K562 (cell line): ENCODE measurements around the gene PRMT3. TPM values are rescaled to one million over a fixed set of nuclear protein-coding genes. Genes with fewer than 3 reads are reported as not detected.

Experiments used
- CC2D1A ChIP-seq: fragments of 450-650 bp; IDR thresholded peaks from 2 replicates; pipeline ENCODE4 v1.6.1; 2017; ENCODE audit warnings: mild to moderate bottlenecking
- DACH1 ChIP-seq: fragments of 450-650 bp; IDR thresholded peaks from 2 replicates; pipeline ENCODE4 v1.6.1; 2018; ENCODE audit not compliant: partially characterized antibody
- ERF ChIP-seq: fragments of 450-650 bp; formaldehyde crosslinking; IDR thresholded peaks from 2 replicates; pipeline ENCODE4 v1.4.0; 2020; ENCODE audit warnings: mild to moderate bottlenecking, mixed read lengths
- GATA2 ChIP-seq: sonication (generic); formaldehyde crosslinking; IDR thresholded peaks from 2 replicates; pipeline ENCODE4 v1.4.0; 2020; ENCODE audit warnings: mild to moderate bottlenecking, missing genetic modification reagents
- MTA1 ChIP-seq: fragments of 450-650 bp; IDR thresholded peaks from 2 replicates; pipeline ENCODE4 v1.6.1; 2017; ENCODE audit warnings: borderline replicate concordance
- NFXL1 ChIP-seq: fragments of 450-650 bp; formaldehyde crosslinking; IDR thresholded peaks from 2 replicates; pipeline ENCODE4 v1.4.0; 2021; ENCODE audit warnings: mild to moderate bottlenecking
- RFX5 ChIP-seq: IDR thresholded peaks from 2 replicates; pipeline ENCODE4 v1.6.1; 2011; ENCODE audit warnings: low read depth, mild to moderate bottlenecking, improper control_type of control experiment, low read length
- SAFB2 ChIP-seq: fragments of 200-400 bp; formaldehyde crosslinking; IDR thresholded peaks from 2 replicates; pipeline ENCODE4 v1.6.1; 2018; ENCODE audit warnings: borderline replicate concordance, low read length, low read depth, moderate library complexity; ENCODE audit not compliant: severe bottlenecking
- ZBTB17 ChIP-seq: fragments of 450-650 bp; formaldehyde crosslinking; IDR thresholded peaks from 2 replicates; pipeline ENCODE4 v1.4.0; 2020; ENCODE audit warnings: mild to moderate bottlenecking
- ZKSCAN1 ChIP-seq: fragments of 150-350 bp; IDR thresholded peaks from 2 replicates; pipeline ENCODE4 v1.6.1; 2016; ENCODE audit warnings: low read depth, low read length
- ZNF431 ChIP-seq: sonication (generic); formaldehyde crosslinking; IDR thresholded peaks from 2 replicates; pipeline ENCODE4 v1.8.0; 2022; ENCODE audit warnings: mild to moderate bottlenecking, missing genetic modification reagents
- ZNF644 ChIP-seq: fragments of 200-800 bp; sonication (Bioruptor generic); IDR thresholded peaks from 2 replicates; pipeline ENCODE4 v1.6.1; 2016; ENCODE audit warnings: low read depth, missing genetic modification characterization, missing compliant biosample characterization
- polyA plus RNA-seq, 8 experiments: library from polyadenylated mRNA; depleted of rRNA in 4 of 8; stranded (reverse) in 5 of 8; unstranded in 3 of 8; fragments of >200 nt; fragmentation: Nextera tagmentation in 2 of 8; fragmentation: Illumina TruSeq in 1 of 8; extraction: Ambion mirVana in 2 of 8; extraction: Trizol in 1 of 8; gene quantifications; 2 replicates each; pipeline versions ENCODE4 v1.2.1 to v1.2.3, GENCODE V29; 2011 to 2014; ENCODE audit warnings: inconsistent platforms in 1 of 8, missing spikeins in 1 of 8
- total RNA-seq, 7 experiments: library from RNA; depleted of rRNA in 6 of 7; stranded (reverse); fragments of >200 nt in 6 of 7; fragmentation: Illumina TruSeq in 2 of 7; extraction: Trizol in 2 of 7; gene quantifications; 2 replicates each; pipeline versions ENCODE4 v1.2.1 to v1.2.3, GENCODE V29; 2011 to 2021; ENCODE audit warnings: low replicate concordance in 1 of 7
- TF ChIP-seq, protein P1 (sequence below), 2 experiments: fragments of 450-650 bp; IDR thresholded peaks; 2 replicates each; pipeline ENCODE4 v1.6.1; 2018; ENCODE audit warnings: mild to moderate bottlenecking in 2 of 2, low read depth in 1 of 2; ENCODE audit not compliant: partially characterized antibody in 2 of 2
- TF ChIP-seq, protein P2 (sequence below): fragments of 250-450 bp; sonication (Bioruptor Pico); IDR thresholded peaks from 2 replicates; pipeline ENCODE4 v1.4.0; 2020
- TF ChIP-seq, protein P3 (sequence below): IDR thresholded peaks from 2 replicates; pipeline ENCODE4 v1.6.1; 2011; ENCODE audit warnings: borderline replicate concordance, low read depth, mild to moderate bottlenecking, moderate library complexity, low read length; ENCODE audit not compliant: insufficient read depth, poor library complexity, severe bottlenecking

The PRMT3 gene
- total and polyA plus RNA-seq, 9 of the 15 experiments (the other 6 are each of a cell fraction or from before 2014, with no cell fraction given): 24.0 to 62.1 (median 44.7) TPM

DNA sequence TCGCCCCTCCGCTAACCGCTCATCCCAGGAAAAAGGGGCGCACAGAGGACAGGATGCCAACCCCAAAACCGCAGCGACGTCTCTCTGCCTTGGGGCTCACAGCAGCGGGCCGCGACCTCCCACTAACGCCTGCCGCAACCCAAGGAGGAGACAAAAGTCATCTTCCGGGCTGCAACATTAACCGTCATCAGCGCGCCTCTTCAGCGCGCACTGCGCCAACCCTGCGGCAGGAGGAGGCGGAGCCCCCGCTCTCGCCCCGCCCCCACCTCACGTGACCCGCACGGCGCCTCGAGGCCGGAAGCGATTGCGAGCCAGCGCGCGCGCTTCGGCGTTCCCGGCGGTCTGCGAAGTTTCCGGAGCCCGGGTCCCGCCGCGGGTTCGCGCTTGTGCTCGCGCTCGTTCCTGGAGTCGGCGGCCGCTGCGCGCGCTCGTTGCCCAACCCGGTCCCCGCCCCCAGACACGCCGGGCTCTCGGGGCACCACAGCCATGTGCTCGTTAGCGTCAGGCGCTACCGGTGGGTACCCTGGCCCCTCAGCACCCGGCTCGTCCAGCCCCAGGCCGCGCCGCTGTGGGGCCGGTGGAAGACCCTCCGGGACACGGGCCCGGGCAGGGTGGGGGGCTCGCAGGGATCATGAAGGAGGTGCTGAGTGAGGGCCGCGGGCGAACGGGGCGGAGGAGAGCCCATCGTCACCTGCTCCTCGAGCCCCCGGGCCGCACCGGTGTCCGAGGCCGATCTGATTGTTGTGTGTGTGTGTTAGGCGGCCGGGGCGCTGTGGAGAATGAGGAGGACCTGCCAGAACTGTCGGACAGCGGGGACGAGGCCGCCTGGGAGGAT is at the start of gene PRMT3 (continued):
- TF ChIP-seq, protein P1, sequence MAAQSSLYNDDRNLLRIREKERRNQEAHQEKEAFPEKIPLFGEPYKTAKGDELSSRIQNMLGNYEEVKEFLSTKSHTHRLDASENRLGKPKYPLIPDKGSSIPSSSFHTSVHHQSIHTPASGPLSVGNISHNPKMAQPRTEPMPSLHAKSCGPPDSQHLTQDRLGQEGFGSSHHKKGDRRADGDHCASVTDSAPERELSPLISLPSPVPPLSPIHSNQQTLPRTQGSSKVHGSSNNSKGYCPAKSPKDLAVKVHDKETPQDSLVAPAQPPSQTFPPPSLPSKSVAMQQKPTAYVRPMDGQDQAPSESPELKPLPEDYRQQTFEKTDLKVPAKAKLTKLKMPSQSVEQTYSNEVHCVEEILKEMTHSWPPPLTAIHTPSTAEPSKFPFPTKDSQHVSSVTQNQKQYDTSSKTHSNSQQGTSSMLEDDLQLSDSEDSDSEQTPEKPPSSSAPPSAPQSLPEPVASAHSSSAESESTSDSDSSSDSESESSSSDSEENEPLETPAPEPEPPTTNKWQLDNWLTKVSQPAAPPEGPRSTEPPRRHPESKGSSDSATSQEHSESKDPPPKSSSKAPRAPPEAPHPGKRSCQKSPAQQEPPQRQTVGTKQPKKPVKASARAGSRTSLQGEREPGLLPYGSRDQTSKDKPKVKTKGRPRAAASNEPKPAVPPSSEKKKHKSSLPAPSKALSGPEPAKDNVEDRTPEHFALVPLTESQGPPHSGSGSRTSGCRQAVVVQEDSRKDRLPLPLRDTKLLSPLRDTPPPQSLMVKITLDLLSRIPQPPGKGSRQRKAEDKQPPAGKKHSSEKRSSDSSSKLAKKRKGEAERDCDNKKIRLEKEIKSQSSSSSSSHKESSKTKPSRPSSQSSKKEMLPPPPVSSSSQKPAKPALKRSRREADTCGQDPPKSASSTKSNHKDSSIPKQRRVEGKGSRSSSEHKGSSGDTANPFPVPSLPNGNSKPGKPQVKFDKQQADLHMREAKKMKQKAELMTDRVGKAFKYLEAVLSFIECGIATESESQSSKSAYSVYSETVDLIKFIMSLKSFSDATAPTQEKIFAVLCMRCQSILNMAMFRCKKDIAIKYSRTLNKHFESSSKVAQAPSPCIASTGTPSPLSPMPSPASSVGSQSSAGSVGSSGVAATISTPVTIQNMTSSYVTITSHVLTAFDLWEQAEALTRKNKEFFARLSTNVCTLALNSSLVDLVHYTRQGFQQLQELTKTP (IDR thresholded peaks at IDR 0.05; ENCODE audit: low read depth in 1 of 2, partially characterized antibody in 2 of 2): no peak
- peak; percentile 81; the same call in 1 of the 2 replicates for TF ChIP-seq CC2D1A
- no peak; the same call in 1 of the 2 replicates for TF ChIP-seq ZKSCAN1
- TF ChIP-seq, protein P2, sequence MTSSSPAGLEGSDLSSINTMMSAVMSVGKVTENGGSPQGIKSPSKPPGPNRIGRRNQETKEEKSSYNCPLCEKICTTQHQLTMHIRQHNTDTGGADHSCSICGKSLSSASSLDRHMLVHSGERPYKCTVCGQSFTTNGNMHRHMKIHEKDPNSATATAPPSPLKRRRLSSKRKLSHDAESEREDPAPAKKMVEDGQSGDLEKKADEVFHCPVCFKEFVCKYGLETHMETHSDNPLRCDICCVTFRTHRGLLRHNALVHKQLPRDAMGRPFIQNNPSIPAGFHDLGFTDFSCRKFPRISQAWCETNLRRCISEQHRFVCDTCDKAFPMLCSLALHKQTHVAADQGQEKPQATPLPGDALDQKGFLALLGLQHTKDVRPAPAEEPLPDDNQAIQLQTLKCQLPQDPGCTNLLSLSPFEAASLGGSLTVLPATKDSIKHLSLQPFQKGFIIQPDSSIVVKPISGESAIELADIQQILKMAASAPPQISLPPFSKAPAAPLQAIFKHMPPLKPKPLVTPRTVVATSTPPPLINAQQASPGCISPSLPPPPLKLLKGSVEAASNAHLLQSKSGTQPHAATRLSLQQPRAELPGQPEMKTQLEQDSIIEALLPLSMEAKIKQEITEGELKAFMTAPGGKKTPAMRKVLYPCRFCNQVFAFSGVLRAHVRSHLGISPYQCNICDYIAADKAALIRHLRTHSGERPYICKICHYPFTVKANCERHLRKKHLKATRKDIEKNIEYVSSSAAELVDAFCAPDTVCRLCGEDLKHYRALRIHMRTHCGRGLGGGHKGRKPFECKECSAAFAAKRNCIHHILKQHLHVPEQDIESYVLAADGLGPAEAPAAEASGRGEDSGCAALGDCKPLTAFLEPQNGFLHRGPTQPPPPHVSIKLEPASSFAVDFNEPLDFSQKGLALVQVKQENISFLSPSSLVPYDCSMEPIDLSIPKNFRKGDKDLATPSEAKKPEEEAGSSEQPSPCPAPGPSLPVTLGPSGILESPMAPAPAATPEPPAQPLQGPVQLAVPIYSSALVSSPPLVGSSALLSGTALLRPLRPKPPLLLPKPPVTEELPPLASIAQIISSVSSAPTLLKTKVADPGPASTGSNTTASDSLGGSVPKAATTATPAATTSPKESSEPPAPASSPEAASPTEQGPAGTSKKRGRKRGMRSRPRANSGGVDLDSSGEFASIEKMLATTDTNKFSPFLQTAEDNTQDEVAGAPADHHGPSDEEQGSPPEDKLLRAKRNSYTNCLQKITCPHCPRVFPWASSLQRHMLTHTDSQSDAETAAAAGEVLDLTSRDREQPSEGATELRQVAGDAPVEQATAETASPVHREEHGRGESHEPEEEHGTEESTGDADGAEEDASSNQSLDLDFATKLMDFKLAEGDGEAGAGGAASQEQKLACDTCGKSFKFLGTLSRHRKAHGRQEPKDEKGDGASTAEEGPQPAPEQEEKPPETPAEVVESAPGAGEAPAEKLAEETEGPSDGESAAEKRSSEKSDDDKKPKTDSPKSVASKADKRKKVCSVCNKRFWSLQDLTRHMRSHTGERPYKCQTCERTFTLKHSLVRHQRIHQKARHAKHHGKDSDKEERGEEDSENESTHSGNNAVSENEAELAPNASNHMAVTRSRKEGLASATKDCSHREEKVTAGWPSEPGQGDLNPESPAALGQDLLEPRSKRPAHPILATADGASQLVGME (CRISPR knock-in tag): peak; percentile 84; the same call in 1 of the 2 replicates
- no peak; the same call in 1 of the 2 replicates for TF ChIP-seq ZNF431 (CRISPR knock-in tag)
- no peak; the same call in 1 of the 2 replicates for TF ChIP-seq ZNF644 (tag)
- TF ChIP-seq RFX5: no peak
- TF ChIP-seq SAFB2: no peak
- peak; percentile 69 for TF ChIP-seq ZBTB17 (CRISPR knock-in tag)
- TF ChIP-seq DACH1: no peak
- peak; percentile 99 for TF ChIP-seq MTA1
- no peak for TF ChIP-seq NFXL1 (CRISPR knock-in tag)
- 0 out of 2 replicates have a peak, but pooled peaks have one; percentile 70 for TF ChIP-seq ERF (CRISPR knock-in tag)
- TF ChIP-seq, protein P3, sequence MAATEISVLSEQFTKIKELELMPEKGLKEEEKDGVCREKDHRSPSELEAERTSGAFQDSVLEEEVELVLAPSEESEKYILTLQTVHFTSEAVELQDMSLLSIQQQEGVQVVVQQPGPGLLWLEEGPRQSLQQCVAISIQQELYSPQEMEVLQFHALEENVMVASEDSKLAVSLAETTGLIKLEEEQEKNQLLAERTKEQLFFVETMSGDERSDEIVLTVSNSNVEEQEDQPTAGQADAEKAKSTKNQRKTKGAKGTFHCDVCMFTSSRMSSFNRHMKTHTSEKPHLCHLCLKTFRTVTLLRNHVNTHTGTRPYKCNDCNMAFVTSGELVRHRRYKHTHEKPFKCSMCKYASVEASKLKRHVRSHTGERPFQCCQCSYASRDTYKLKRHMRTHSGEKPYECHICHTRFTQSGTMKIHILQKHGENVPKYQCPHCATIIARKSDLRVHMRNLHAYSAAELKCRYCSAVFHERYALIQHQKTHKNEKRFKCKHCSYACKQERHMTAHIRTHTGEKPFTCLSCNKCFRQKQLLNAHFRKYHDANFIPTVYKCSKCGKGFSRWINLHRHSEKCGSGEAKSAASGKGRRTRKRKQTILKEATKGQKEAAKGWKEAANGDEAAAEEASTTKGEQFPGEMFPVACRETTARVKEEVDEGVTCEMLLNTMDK: no peak
- no peak for TF ChIP-seq GATA2 (CRISPR knock-in tag)
